ENCODE measurements around the gene TOR1B.

The TOR1B gene

DNA sequence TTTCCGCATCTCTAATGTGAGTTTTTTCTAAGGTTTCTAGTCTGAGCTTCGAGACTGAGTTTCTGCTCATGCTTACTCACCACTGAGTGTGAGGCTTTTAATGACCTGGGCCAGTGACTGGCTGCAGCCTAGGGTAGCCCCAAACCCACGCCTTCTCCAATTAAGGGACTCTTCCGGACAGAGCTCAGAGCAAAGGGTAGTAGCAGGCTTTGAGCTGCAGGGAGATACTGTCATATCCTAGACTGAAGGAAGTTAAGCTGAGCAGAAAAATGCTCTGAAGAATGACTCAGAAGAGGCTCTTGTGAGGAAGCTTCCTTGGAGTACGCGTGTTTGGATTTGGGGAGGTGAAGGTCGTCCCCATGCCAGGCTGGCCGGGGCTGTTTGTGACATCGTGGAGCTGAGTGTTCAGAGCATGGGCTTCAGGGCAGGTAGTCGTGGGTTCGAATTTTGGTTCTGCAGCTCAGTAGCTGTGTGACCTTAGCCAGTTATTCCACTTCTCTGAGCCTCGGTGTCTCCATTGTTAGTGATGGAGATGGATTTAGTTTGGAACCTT lies 35.8 kb downstream of the TOR1B start:
- peak; percentile 66 for ATAC-seq (ENCODE audit: low read depth)
- Histone ChIP-seq H3K36me3 (ENCODE audit: low read depth) (no peaks in the 10 kb centered on the region), H3K27ac (ENCODE audit: poor library complexity, severe bottlenecking) (peak overlapping the region; percentile 7), H3K27me3 (ENCODE audit: insufficient read depth, poor library complexity, severe bottlenecking) (no peaks in the 10 kb centered on the region), H3K4me1 (ENCODE audit: insufficient read depth, poor library complexity, severe bottlenecking) (peaks cover 14% of the 10 kb centered on the region), H3K9me3 (ENCODE audit: severe bottlenecking) (no peaks in the 10 kb centered on the region), H3K4me3 (ENCODE audit: severe bottlenecking) (no peak overlapping the region)
- no peak for DNase-seq (ENCODE audit: low spot score)
- TF ChIP-seq CTCF (IDR thresholded peaks at IDR 0.05; ENCODE audit: poor library complexity, severe bottlenecking), result no peak

- DNase-seq (ENCODE audit: low spot score), result no peak
- Histone ChIP-seq H3K9me3 (ENCODE audit: severe bottlenecking) (no peaks in the 10 kb centered on the region), H3K4me1 (ENCODE audit: insufficient read depth, poor library complexity, severe bottlenecking) (peaks cover 9% of the 10 kb centered on the region), H3K27ac (ENCODE audit: poor library complexity, severe bottlenecking) (peak overlapping the region; percentile 7), H3K4me3 (ENCODE audit: severe bottlenecking) (no peak overlapping the region), H3K27me3 (ENCODE audit: insufficient read depth, poor library complexity, severe bottlenecking) (no peaks in the 10 kb centered on the region), H3K36me3 (ENCODE audit: low read depth) (no peaks in the 10 kb centered on the region)
- TF ChIP-seq CTCF (IDR thresholded peaks at IDR 0.05; ENCODE audit: poor library complexity, severe bottlenecking), result no peak
- no peak for ATAC-seq (ENCODE audit: low read depth)
Observed at GRCh38 chr9:129839324-129840023, 36.5 kb downstream of the TOR1B start.

DNA sequence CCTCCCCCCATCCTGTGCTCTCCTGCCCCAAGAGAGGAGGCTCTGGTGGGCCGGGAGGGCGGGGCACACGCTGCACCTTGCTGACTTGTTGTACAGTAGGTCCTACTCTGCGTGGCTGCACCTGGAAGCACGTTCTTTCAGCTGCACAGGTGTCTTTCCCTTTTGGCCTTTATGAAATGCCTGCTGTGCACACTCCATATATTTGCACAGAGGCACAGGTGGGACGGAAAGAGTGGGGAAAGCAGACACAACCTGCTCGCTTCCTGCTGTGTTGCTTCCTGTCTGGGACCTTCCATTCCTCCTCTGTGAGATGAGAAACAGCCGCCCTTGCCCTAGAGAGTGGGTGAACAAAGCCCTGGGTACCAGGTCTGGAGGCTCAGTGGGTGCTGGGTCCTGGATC lies 37.0 kb downstream of the TOR1B start:
- no peaks in the 10 kb centered on the region for H3K36me3 ChIP-seq (ENCODE audit: low read depth)
- DNase-seq (ENCODE audit: low spot score) (no peak), ATAC-seq (ENCODE audit: low read depth) (no peak)
- no peak overlapping the region for H3K27ac ChIP-seq (ENCODE audit: poor library complexity, severe bottlenecking)
- no peaks in the 10 kb centered on the region for H3K9me3 ChIP-seq (ENCODE audit: severe bottlenecking)
- H3K4me3 ChIP-seq (ENCODE audit: severe bottlenecking), result no peak overlapping the region
- no peaks in the 10 kb centered on the region for H3K27me3 ChIP-seq (ENCODE audit: insufficient read depth, poor library complexity, severe bottlenecking)
- peaks cover 9% of the 10 kb centered on the region for H3K4me1 ChIP-seq (ENCODE audit: insufficient read depth, poor library complexity, severe bottlenecking)
- TF ChIP-seq CTCF (IDR thresholded peaks at IDR 0.05; ENCODE audit: poor library complexity, severe bottlenecking), result no peak

GRCh38 chr9:129841071-129841470 lies 38.1 kb downstream of the TOR1B start:
- no peak for ATAC-seq (ENCODE audit: low read depth)
- no peak overlapping the region for H3K27ac ChIP-seq (ENCODE audit: poor library complexity, severe bottlenecking)
- DNase-seq (ENCODE audit: low spot score), result no peak
- H3K36me3 ChIP-seq (ENCODE audit: low read depth), result no peaks in the 10 kb centered on the region
- no peak for TF ChIP-seq CTCF (IDR thresholded peaks at IDR 0.05; ENCODE audit: poor library complexity, severe bottlenecking)
- no peak overlapping the region for H3K4me3 ChIP-seq (ENCODE audit: severe bottlenecking)
- H3K27me3 ChIP-seq (ENCODE audit: insufficient read depth, poor library complexity, severe bottlenecking), result no peaks in the 10 kb centered on the region
- no peaks in the 10 kb centered on the region for H3K9me3 ChIP-seq (ENCODE audit: severe bottlenecking)
- peaks cover 9% of the 10 kb centered on the region for H3K4me1 ChIP-seq (ENCODE audit: insufficient read depth, poor library complexity, severe bottlenecking)

GRCh38 chr9:129845373-129845772 lies 42.4 kb downstream of the TOR1B start:
- no peak for ATAC-seq (ENCODE audit: low read depth)
- H3K27ac ChIP-seq (ENCODE audit: poor library complexity, severe bottlenecking), result no peak overlapping the region
- H3K9me3 ChIP-seq (ENCODE audit: severe bottlenecking), result no peaks in the 10 kb centered on the region
- TF ChIP-seq CTCF (IDR thresholded peaks at IDR 0.05; ENCODE audit: poor library complexity, severe bottlenecking), result no peak
- H3K36me3 ChIP-seq (ENCODE audit: low read depth), result no peaks in the 10 kb centered on the region
- H3K4me3 ChIP-seq (ENCODE audit: severe bottlenecking), result no peak overlapping the region
- DNase-seq (ENCODE audit: low spot score), result no peak
- H3K27me3 ChIP-seq (ENCODE audit: insufficient read depth, poor library complexity, severe bottlenecking), result no peaks in the 10 kb centered on the region
- H3K4me1 ChIP-seq (ENCODE audit: insufficient read depth, poor library complexity, severe bottlenecking), result no peaks in the 10 kb centered on the region
